Superior temporal gyrus (tissue), 1 donor: ENCODE data around the gene PRR36.
A peak's percentile ranks its signal among the peaks of the same experiment; 100 is the strongest.
"Not testable (repeated sequence)": the region's sequence is repeated elsewhere in the genome, so short reads cannot be mapped to it uniquely, and the experiment has no call there.

Source experiments
- DNase-seq: peaks from one replicate; pipeline ENCODE4 v3.0.0-alpha.2; 2016; ENCODE audit errors: extremely low spot score

Gene PRR36

DNA sequence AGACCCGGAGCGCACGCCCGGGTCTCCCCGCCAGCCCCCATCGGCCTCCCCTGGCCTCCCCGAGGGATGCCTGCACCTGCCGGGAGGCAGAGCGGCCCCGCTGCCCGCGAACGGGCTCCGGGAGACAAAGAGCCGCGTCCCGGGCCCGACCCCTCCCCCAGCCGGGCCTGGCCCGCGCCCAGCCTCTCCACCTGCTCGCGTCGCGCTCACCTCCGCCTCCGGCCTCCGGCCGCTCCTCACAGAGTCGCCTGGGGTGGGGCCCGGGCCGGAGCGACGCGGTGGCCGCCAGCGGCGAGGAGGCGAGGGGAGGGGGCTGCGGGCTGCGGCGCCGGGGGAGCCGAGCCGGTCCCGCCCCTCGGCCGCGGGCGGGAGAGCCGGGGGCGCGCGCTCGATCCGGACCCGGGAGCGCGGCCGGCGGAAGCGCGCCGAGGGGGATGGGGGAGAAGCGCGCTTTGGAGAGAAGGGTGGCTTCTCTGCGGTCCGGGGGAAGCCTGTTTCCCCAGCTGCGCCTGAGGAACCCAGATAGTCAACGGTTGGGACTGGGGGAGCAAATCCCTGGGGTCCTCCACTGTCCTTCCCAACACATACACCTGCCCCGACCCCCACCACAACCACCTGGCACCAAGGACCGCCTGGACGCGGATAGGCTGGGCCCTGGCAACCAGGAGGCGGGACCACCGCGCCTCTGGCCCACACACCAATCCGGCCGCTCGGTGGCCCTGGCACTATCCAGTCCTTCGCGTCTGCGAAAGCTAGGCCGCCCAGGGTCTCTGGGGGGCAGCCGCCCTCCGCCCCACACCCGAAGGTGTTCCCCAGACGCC lies at the start of gene PRR36:
Gene PRR36 (minus strand): TSS at position 315 of the 821 bp plus-strand sequence. CDS start 701 bp downstream, outside the sequence.
- peak; percentile 54 for DNase-seq

DNA sequence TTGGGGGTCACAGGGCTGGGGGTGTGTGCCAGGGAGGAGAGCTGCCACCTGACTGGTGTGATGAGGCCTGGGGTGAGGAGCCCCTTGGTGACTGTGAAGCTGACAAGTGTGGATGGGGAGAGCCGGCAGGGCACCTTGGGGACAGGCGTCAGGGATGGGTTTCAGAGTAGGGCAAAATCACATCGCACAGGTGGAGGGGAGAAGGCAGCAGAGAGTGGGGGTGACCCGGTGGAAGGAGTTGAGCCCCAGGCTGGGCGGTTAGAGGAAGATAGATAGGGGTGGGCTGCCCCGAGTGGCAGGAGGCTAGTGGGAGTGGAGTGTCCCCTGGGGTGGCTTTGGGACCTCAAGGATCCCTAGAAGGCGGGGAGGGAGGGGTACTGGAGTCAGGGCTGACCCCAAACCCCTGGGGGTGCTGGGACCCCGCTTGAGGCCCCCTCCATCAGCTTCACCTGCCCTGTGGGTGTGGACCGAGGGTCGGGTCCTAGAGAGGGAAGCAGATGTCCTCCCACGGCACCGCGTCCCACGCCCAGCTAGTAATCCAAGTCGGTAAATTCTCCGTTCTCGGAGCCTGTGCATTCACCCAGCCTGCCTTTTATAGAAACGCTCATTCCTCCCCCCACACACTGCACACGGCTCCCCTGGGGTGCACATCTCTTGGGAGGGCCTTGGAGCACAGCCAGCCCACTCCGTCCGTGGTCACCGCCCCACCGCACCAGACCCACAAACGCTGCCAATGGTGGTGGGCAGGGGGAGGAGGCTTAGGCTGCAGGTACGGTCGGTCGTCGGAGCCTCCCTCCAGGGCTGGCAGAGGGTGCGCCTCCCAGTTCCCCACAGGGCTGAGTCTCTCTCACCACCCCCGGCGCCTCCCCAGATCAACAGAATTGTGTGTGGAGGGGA lies 49.4 kb upstream of the PRR36 start:
- DNase-seq: no peak

DNA sequence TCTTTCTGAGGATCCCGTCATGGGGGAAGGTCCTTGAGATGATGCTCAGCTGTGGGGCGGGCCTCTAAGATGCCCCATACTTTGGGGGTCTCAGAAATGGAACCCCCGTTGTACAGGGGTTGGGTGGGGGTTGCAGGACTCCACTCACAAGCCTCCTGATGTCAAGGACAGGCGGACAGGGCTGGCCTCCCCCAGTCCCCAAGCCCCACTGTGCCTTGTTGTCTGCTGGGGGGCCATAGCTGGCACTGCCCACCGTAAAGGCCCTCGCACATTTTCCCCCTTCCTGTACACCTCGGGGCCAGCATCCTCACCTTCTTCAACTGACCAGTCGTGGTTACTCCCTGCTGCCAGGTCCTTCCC lies 48.6 kb upstream of the PRR36 start:
- no peak for DNase-seq

DNA sequence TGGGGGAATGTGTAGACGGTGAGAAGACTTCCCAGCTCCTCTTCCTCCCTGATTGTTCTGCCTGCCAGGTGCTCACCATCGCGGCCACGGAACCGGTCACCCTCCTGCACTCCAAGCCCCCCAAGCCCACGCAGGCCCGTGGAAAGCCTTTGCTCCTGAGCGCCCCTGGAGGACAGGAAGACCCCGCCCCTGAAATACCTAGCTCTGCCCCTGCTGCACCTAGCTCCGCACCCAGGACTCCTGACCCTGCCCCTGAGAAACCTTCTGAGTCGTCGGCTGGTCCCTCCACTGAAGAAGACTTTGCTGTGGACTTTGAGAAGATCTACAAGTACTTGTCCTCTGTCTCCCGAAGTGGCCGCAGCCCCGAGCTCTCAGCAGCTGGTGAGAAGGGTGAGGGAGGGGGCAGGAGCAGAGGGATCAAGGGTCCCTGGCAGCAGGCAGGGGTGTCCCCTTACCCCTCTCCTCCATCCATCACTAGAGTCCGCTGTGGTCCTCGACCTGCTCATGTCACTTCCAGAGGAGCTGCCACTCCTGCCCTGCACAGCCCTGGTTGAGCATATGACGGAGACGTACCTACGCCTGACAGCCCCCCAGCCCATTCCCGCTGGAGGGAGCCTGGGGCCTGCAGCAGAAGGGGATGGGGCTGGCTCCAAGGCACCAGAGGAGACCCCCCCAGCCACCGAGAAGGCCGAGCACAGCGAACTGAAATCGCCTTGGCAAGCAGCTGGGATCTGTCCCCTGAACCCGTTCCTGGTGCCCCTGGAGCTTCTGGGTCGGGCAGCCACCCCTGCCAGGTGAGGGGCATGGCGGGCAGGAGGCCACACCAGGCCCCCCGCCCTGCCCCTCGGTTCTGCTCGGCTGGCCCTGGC lies 48.0 kb upstream of the PRR36 start:
- DNase-seq: no peak

- DNase-seq: no peak
These were observed 47.2 kb upstream of the PRR36 start for GRCh38 chr19:7921302-7921966.

- DNase-seq: peak; percentile 81
These were observed 46.5 kb upstream of the PRR36 start for GRCh38 chr19:7920519-7921301.

GRCh38 chr19:7919610-7920518 lies 45.7 kb upstream of the PRR36 start, which contains the start of gene SNAPC2:
Gene SNAPC2, plus strand, starts transcription at chr19:7920338. Its CDS starts 29 bp downstream, at chr19:7920367.
- DNase-seq: peak; percentile 79

- DNase-seq: no peak
These were observed 44.6 kb upstream of the PRR36 start for GRCh38 chr19:7918615-7919421.

DNA sequence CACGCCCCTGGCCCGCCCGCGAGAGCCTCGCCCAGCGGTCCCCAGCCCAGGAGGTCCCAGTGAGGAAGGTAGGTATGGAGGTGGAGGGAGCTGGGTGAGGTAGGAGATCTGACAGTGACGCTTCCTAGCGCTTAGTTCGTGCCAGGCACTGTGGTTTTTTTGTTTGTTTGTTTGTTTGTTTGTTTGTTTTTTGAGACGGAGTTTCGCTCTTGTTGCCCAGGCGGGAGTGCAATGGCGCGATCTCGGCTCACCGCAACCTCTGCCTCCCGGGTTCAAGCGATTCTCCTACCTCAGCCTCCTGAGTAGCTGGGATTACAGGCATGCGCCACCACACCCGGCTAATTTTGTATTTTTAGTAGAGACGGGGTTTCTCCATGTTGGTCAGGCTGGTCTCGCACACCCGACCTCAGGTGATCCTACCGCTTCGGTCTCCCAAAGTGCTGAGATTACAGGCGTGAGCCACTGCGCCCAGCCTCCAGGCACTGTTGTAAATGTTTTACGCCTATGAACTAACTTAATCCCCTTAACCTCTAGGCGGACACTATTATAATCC lies 43.9 kb upstream of the PRR36 start:
- not testable (repeated sequence) for DNase-seq

DNA sequence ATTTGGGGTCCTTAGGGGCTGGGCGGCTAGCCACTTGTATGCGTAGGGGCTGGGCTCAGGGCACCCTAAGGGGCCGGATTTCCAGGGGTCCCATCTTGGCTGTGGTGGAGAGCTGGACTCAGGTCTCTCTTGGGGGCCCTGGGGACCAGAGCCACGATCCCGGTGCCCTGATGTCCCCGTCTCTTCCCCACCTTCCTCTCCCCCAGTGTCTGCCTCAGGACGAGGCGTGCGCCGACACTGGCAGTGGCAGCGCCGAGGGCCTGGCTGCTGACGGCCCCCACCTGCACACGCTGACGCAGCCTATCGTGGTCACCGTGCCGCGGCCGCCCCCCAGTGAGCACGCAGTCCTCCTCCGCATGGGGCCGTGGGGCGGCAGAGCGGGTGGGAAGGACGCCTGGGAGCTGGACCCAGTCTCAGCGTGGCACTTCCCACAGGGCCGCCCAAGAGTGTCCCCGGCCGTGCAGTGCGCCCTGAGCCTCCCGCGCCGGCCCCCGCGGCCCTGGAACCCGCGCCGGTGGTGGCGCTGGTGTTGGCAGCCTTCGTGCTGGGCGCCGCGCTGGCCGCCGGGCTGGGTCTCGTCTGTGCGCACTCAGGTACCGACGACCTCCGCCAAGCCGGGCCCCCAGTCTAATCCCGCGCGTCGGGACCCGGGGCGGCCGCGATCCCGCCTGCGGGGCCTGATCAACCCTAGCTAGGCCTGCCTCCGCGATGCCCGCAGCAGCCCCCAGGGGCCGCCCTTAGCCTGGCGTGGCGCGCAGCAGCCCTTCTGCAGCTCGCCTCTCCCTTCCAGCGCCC lies 43.3 kb upstream of the PRR36 start:
- no peak for DNase-seq

GRCh38 chr19:7916955-7917266 lies 42.7 kb upstream of the PRR36 start:
- no peak for DNase-seq

- DNase-seq: no peak
These were observed 42.1 kb upstream of the PRR36 start for GRCh38 chr19:7916103-7916954.

DNA sequence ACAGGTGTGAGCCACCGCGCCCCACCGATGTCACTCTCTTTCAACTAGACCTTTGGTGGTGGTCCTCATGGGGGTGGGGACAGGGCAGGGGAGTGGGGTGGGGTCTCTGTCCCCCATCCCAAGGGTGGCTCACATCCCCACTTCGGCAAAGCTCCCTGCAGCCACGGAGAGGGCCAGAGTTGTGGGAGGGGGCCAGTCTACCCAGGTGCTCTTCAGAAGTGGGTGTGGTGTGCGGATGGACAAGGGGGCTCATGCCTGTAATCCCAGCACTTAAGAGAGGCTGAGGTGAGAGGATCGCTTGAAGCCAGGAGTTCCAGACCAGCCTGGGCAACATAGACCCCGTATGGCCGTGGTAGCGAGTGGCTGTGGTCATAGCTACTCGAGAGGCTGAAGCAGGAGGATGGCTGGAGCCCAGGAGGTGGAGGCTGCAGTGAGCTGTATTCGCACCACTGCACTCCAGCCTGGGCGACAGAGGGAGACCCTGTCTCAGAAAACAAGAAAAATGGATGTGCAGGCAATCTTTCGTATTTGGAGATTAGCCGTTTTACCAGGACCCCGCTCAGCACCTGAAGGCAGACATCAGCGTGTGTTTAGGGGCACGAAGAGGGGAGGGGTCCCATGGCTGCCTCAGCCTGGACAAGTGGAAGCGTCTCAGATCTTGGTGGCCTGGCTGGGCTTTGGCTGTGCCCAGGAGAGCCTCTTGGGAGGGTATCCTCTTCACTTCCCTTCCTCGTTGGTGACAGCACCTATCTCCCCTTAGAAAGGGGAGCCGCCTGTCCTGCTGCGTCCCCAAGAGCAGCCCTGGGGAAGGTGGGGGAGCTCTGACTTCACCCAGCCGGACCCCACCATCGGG lies 41.3 kb upstream of the PRR36 start:
- DNase-seq: no peak

- no peak for DNase-seq
These were observed 40.4 kb upstream of the PRR36 start, which contains the start of gene TGFBR3L for GRCh38 chr19:7914598-7915045. Gene TGFBR3L, plus strand, starts transcription at chr19:7914830.

- no peak for DNase-seq
These were observed 39.9 kb upstream of the PRR36 start for GRCh38 chr19:7914099-7914498.
